NCI-H2196 treated with DMSO at 0.1 percent for 48 hours (cell line): ENCODE results near the gene EMX2.

Experiments
- DNase-seq: peaks from one replicate; lab custom pipeline; 2025; ENCODE audit not compliant: unreplicated experiment; lab: John Stamatoyannopoulos, UW

EMX2 gene

GRCh38 chr10:117596706-117597105, 54.2 kb downstream of the EMX2 start:
- DNase-seq, result no peak

GRCh38 chr10:117597216-117597615, 54.7 kb downstream of the EMX2 start:
- no peak for DNase-seq
